Tongue (tissue), 2 donors: Measurements from ENCODE around the gene DEUP1. TPM values are rescaled to one million over a fixed set of nuclear protein-coding genes. Genes with fewer than 3 reads are reported as not detected.
A peak's percentile ranks its signal among the peaks of the same experiment; 100 is the strongest.

Experiments
- DNase-seq: peaks from one replicate; pipeline ENCODE4 v3.0.0-alpha.2; 2015
- total RNA-seq: library from RNA; depleted of rRNA; stranded (reverse); fragments of >200 nt; gene quantifications from one replicate; pipeline ENCODE4 v1.2.3, GENCODE V29; 2014

Gene DEUP1
- total RNA-seq, 1 donor from 2014 or later, result not detected

DNA sequence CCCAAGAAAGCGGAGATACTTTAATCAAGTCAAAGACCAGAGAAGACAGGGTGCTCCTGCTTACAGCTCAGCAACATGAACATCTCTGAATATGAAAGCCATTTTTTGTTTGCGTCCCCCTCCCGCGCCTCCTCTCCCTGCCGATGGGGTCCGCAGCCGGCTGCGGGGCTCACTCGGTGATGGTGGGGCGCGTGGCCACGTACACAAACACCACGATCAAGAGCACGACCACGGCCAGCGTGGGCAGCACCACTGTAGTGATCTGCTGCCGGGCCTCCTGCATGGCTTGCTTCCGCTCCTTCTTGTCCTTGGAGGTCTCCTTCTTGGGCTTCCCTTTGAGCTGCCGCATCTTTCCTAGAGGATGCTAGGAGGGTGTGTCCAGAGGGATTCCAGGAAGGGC lies 148.3 kb downstream of the DEUP1 start:
- no peak for DNase-seq

DNA sequence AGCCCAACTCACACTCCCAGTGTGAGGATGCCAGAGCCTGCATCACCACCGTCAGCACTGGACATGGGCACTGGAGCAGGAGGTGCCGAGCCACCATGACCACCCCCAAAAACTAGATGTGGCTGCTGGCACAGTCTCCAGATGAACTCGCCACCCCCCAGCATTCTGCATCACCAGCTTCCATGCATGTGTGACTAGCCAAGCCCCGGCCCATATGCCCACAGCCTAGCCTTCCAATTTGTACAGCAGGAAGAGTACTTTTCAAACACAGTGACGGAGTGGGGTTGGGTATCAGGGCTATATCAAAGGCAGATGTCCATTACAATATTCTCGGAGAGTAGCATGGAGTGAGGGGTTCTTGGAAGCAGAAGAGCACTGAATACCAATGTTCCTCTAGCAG lies 149.7 kb downstream of the DEUP1 start:
- DNase-seq, result no peak

DNA sequence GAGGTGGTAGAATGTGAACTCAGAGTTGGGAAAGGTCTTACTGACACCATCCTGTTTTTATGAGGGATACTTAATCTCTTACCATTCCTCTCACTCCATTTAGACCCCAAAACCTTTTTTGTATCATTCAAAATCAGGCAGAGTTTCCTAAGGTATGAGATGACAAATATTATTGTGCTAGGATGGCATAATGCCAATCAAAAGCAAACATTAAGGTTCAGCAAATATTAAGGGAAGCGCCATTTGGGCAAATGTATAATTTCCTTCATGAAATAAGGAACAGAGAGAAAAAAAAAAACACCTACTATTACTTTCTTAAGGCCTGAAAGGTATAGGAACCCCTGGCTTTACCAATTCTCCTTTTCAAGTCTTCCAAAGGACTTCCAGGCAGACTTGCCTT lies 150.2 kb downstream of the DEUP1 start:
- DNase-seq, result no peak

DNA sequence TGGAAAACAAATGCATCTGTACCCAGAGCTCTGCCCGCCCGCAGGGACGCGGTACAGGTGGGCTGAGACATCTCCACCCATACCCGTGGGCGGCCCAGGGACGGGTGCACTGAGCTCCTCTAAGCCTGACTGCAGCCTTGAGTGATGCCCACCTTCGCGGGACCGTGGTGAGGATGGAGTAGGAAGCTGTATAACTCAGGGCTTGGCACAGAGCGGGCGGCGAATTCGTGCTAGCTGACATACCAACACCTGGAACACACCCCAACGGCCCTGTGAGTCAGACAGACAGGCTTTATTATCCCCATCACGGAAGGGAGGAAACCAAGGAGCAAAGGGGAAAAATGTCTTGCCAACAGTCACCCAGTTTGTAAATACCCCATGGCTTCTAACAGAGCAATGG lies 150.7 kb downstream of the DEUP1 start:
- no peak for DNase-seq

DNA sequence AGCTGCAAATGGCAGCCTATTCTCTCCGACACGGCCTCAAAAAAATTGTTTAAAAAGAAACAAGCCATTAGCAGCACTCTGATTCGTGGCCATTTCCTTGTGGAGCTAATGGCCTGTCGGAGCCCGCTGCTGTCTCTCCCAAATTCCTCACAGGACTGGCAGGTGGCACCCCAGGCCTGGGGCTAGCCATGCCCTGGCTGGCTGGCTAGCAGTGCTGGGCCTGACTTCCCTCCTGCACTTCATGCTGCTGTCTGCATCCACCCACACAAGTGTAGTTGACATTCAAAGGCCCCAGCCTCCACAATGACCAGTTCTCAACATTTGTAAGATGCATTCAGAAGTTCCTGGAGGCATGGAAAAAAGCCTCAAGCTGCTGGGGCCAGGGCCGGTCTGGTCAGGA lies 151.2 kb downstream of the DEUP1 start:
- no peak for DNase-seq

DNA sequence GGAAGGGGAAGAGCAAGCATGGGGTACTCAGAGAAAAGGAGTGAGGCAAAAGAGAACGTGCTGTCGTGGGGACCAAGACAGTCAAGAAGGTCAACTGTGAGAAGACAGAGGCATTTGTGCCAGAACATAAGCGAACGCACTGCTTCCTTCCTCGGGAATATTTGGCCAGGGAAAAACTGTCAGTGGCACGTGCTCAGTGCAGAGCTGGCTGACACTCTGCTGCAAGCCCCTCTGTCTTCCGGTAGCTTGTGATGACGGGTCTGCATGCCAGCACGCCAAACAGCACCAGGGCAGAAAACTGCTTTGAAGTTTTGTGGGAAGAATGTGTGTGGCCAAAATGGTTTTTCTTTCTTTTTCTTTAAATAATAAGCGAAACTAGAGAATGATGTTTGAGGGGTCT lies 152.0 kb downstream of the DEUP1 start:
- no peak for DNase-seq

DNA sequence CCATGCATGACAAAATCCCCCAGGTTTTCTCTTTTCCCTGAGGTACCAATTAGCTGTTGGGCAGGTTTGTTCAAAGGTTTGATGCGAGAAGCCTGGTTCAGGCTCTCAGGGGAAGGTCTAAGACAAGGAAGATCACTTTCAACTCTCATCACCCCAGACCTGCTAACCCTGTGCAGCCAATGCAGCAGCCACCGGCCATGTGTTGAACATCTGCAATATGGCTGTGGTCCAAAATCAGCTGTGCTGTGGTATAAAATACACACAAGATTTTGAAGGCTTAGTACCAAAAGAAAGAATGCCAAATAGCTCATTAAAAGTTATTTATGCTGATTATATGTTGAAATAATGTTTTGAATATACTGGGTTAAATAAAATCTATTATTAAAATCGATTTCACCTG lies 154.2 kb downstream of the DEUP1 start:
- DNase-seq, result peak; percentile 67

DNA sequence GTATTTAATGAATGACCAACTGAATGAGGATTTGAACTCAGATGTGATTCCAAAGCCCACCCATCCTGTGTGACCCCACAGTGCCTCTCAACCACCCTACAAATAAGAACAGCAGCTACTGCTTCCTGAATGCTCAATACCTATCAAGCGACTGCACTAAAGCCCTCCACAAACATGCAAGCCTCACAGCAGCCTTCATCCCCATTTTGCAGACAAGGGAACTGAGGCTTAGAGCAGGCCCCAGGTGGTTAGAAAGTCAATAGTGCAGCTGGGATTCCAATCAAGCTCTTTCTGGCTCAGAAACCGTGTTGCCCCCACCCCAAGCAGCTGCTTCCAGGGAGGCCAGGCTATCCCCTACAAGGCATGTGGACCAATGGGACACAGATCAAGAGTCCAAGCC lies 155.4 kb downstream of the DEUP1 start:
- DNase-seq, result no peak

DNA sequence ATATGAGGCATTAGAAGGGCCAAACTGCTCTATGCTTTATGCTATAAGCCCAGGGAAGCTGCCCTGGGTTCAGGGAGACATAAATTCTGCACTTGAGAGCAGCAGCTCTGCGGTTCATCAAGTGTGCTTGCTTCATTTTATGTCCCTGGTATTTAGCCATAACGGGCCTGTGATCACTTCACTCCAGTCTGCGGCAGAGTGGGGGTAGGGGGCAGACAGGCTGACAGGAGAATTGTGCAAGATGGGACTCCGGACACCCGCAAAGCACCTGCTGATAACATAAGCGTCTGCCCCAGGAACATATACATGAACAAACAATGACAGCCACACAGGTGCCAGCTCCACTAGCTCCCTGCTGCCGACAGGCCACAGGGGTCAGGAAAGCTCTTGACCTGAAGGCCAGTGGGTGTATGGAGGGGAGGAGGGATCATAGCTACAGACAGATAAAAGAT lies 156.5 kb downstream of the DEUP1 start:
- no peak for DNase-seq

Other genes with a start within 250 kb of the DEUP1 start
- gene SLC36A4, start 132.8 kb upstream of the DEUP1 start, total RNA-seq, result 10.4 TPM
- gene SMCO4, start 212.6 kb downstream of the DEUP1 start, total RNA-seq, result 19.6 TPM